HepG2 (cell line): ENCODE measurements around the gene TRPT1. TPM values are rescaled to one million over a fixed set of nuclear protein-coding genes. Genes with fewer than 3 reads are reported as not detected.

Experiments
- DPF2 ChIP-seq: sonication (generic); formaldehyde crosslinking; IDR thresholded peaks from 2 replicates; pipeline ENCODE4 v1.4.0; 2020; ENCODE audit warnings: mild to moderate bottlenecking, low read depth, missing genetic modification reagents, borderline replicate concordance
- EP300 ChIP-seq, 3 experiments: sonication (generic) in 1 of 3; formaldehyde crosslinking in 1 of 3; IDR thresholded peaks; 2 replicates each; pipeline versions ENCODE4 v1.5.1 to v1.6.1; 2011 to 2020; ENCODE audit warnings: low read depth in 2 of 3, low read length in 2 of 3, borderline replicate concordance in 1 of 3, improper control_type of control experiment in 1 of 3, mild to moderate bottlenecking in 1 of 3, missing genetic modification reagents in 1 of 3, moderate library complexity in 1 of 3
- FOXC1 ChIP-seq: sonication (generic); formaldehyde crosslinking; IDR thresholded peaks from 2 replicates; pipeline ENCODE4 v1.8.0; 2022; ENCODE audit warnings: mild to moderate bottlenecking, missing genetic modification reagents, borderline replicate concordance
- GATA4 ChIP-seq: sonication (generic); IDR thresholded peaks from 2 replicates; pipeline ENCODE4 v1.6.1; 2016; ENCODE audit warnings: antibody characterized with exemption, low read depth, borderline replicate concordance
- HMG20A ChIP-seq: IDR thresholded peaks from 2 replicates; pipeline ENCODE4 v1.6.1; 2016; ENCODE audit warnings: borderline replicate concordance
- ZBTB7A ChIP-seq: sonication (generic); formaldehyde crosslinking; IDR thresholded peaks from 2 replicates; pipeline ENCODE4 v1.8.0; 2022; ENCODE audit warnings: mild to moderate bottlenecking, missing genetic modification reagents
- ZBTB7B ChIP-seq: sonication (generic); formaldehyde crosslinking; IDR thresholded peaks from 2 replicates; pipeline ENCODE4 v1.4.0; 2020; ENCODE audit warnings: missing genetic modification reagents
- ZNF281 ChIP-seq: sonication (generic); formaldehyde crosslinking; IDR thresholded peaks from 2 replicates; pipeline ENCODE4 v1.4.0; 2020; ENCODE audit warnings: missing genetic modification reagents, borderline replicate concordance
- ZNF501 ChIP-seq: sonication (generic); formaldehyde crosslinking; IDR thresholded peaks from 2 replicates; pipeline ENCODE4 v1.5.1; 2020; ENCODE audit warnings: mild to moderate bottlenecking, moderate library complexity, missing genetic modification reagents
- ZNF549 ChIP-seq: sonication (generic); formaldehyde crosslinking; IDR thresholded peaks from 2 replicates; pipeline ENCODE4 v1.5.0; 2020; ENCODE audit warnings: missing genetic modification reagents
- polyA plus RNA-seq, 8 experiments: library from polyadenylated mRNA; depleted of rRNA in 3 of 8; stranded (reverse) in 7 of 8; unstranded in 1 of 8; fragments of >200 nt; fragmentation: Illumina TruSeq in 4 of 8; extraction: Trizol in 4 of 8; gene quantifications; 2 replicates each; pipeline versions ENCODE4 v1.2.1 to v1.2.3, GENCODE V29; 2011 to 2016; ENCODE audit warnings: low read depth in 4 of 8, missing spikeins in 1 of 8, mixed read lengths in 1 of 8; ENCODE audit not compliant: insufficient read depth in 1 of 8
- total RNA-seq, 5 experiments: library from RNA; depleted of rRNA; stranded (reverse); fragments of >200 nt; fragmentation: Illumina TruSeq; extraction: Trizol; gene quantifications; 2 replicates each; pipeline ENCODE4 v1.2.3, GENCODE V29; 2016; ENCODE audit warnings: low read depth in 1 of 5
- TF ChIP-seq, protein P1 (sequence below): IDR thresholded peaks from 2 replicates; pipeline ENCODE4 v1.6.1; 2016; ENCODE audit warnings: missing genetic modification reagents, missing compliant biosample characterization

Gene TRPT1
- total and polyA plus RNA-seq, 2 of the 13 experiments (the other 11 are each of a cell fraction or from before 2014, with no cell fraction given), result 24.8 to 40.7 TPM

GRCh38 chr11:64250415-64251015, 24.5 kb upstream of the TRPT1 start (continued):
- TF ChIP-seq ZNF281 (CRISPR knock-in tag) (0 out of 2 replicates have a peak, but pooled peaks have one; percentile 32), GATA4 (no peak), ZNF501 (CRISPR knock-in tag) (0 out of 2 replicates have a peak, but pooled peaks have one; percentile 29), EP300 (IDR thresholded peaks at IDR 0.05; ENCODE audit: low read depth in 2 of 2, low read length in 2 of 2) (no peak), EP300 (CRISPR knock-in tag; IDR thresholded peaks at IDR 0.05; ENCODE audit: borderline replicate concordance) (no peak), ZBTB7A (CRISPR knock-in tag) (no peak), HMG20A (CRISPR knock-in tag) (no peak), FOXC1 (CRISPR knock-in tag) (no peak), ZNF549 (CRISPR knock-in tag) (no peak), DPF2 (CRISPR knock-in tag) (no peak), ZBTB7B (no peak)
- TF ChIP-seq, protein P1, sequence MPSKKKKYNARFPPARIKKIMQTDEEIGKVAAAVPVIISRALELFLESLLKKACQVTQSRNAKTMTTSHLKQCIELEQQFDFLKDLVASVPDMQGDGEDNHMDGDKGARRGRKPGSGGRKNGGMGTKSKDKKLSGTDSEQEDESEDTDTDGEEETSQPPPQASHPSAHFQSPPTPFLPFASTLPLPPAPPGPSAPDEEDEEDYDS (CRISPR knock-in tag), result no peak
- TF ChIP-seq, all 625 proteins: peak for 7
